ENCODE results near the gene HOXD10.

DNA sequence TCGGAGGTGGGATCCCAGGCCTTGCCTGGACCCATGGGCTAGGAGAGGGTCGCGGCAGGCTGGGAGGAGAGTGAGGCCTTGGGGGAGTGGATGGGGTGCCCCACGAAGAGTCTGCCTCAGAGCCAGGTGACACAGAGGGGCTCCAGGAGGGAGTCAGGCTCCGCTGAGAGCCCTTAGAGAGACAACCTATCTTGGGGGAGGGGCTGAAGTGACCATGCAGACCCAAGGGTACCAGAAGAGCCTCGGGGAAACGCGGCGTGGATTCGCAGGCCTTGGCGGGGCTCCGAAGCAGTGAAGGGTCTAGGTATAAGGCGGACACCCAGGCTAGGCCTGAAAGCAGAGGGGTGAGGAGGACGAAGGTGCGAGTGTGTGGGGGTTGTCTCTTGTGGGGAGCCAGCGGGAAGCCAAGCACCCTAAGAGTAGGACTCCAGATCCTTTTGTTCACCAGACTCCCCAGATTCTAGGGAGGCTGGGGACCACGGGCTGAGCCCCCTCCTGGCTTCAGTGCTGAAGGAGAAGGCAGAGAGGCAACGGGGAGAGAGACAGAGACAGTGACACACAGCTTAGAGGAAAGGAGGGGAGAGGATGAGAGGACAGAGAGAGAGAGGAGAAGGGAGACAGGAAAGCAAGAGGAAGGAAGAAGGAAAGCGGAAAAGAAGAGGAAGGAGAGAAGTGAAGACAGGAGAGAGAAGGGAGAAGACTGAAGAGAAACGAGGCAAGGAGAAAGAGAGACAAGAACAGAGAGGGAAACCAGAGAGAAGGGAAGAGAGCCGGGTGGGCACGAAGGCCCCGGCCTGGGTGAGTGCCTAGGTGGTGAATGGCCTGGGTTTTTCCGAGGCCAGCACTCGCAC, 10.6 kb upstream of the HOXD10 start:
- TF ChIP-seq, protein P1, sequence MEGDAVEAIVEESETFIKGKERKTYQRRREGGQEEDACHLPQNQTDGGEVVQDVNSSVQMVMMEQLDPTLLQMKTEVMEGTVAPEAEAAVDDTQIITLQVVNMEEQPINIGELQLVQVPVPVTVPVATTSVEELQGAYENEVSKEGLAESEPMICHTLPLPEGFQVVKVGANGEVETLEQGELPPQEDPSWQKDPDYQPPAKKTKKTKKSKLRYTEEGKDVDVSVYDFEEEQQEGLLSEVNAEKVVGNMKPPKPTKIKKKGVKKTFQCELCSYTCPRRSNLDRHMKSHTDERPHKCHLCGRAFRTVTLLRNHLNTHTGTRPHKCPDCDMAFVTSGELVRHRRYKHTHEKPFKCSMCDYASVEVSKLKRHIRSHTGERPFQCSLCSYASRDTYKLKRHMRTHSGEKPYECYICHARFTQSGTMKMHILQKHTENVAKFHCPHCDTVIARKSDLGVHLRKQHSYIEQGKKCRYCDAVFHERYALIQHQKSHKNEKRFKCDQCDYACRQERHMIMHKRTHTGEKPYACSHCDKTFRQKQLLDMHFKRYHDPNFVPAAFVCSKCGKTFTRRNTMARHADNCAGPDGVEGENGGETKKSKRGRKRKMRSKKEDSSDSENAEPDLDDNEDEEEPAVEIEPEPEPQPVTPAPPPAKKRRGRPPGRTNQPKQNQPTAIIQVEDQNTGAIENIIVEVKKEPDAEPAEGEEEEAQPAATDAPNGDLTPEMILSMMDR (conservative IDR thresholded peaks at IDR 0.05) = no peak
- TF ChIP-seq ZFX (IDR thresholded peaks at IDR 0.05) = no peak
